Endothelial cell of umbilical vein (primary cell): ENCODE results near the gene RASA1.

Experiments used
- EZH2 ChIP-seq: IDR thresholded peaks from 2 replicates; pipeline ENCODE4 v1.6.1; 2012; ENCODE audit warnings: borderline replicate concordance, low read depth, mild to moderate bottlenecking, moderate library complexity, low read length, inconsistent platforms; ENCODE audit not compliant: severe bottlenecking
- FOS ChIP-seq: IDR thresholded peaks from 2 replicates; pipeline ENCODE4 v1.6.1; 2011; ENCODE audit warnings: mild to moderate bottlenecking, low read length, moderate library complexity, borderline replicate concordance; ENCODE audit not compliant: insufficient read depth
- JUN ChIP-seq: IDR thresholded peaks from 2 replicates; pipeline ENCODE4 v1.6.1; 2011; ENCODE audit warnings: borderline replicate concordance, low read depth; ENCODE audit not compliant: insufficient read length, insufficient read depth
- POLR2AphosphoS5 ChIP-seq: IDR thresholded peaks from 2 replicates; pipeline ENCODE4 v1.6.1; 2012; ENCODE audit warnings: low read depth, mild to moderate bottlenecking, control low read depth, low read length, moderate library complexity; ENCODE audit not compliant: insufficient read depth
- TF ChIP-seq, protein P1 (sequence below), 2 donors: IDR thresholded peaks; 1 replicate in 1 of 2; 2 replicates in 1 of 2; pipeline ENCODE4 v1.5.1; 2011; ENCODE audit warnings: low read length in 2 of 2, mild to moderate bottlenecking in 2 of 2, moderate library complexity in 2 of 2, control low read depth in 1 of 2, inconsistent platforms in 1 of 2, low read depth in 1 of 2; ENCODE audit not compliant: insufficient read depth in 1 of 2; ENCODE audit errors: extremely low read depth in 1 of 2
- TF ChIP-seq, protein P2 (sequence below): IDR thresholded peaks from 2 replicates; pipeline ENCODE4 v1.6.1; 2011; ENCODE audit not compliant: insufficient read depth, insufficient read length

DNA sequence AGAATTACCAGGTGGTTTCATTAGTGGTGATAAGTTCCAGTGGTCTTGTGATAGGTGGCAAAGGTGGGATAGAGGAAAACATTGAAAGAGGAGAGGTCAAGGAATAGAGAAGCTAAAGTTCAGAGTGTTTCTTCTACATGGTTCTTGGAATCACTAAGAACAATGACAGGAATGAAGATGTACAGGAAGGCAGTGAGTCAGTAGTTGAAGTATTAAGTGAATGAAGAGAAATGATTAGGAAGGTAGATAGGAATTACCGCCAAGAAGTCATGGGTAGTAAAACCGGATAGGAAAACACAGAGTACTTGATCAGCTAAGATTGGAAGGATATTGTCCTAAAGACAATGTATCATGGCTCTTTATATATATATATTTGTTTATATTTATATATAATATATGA lies 37.9 kb upstream of the RASA1 start:
- TF ChIP-seq, protein P1, sequence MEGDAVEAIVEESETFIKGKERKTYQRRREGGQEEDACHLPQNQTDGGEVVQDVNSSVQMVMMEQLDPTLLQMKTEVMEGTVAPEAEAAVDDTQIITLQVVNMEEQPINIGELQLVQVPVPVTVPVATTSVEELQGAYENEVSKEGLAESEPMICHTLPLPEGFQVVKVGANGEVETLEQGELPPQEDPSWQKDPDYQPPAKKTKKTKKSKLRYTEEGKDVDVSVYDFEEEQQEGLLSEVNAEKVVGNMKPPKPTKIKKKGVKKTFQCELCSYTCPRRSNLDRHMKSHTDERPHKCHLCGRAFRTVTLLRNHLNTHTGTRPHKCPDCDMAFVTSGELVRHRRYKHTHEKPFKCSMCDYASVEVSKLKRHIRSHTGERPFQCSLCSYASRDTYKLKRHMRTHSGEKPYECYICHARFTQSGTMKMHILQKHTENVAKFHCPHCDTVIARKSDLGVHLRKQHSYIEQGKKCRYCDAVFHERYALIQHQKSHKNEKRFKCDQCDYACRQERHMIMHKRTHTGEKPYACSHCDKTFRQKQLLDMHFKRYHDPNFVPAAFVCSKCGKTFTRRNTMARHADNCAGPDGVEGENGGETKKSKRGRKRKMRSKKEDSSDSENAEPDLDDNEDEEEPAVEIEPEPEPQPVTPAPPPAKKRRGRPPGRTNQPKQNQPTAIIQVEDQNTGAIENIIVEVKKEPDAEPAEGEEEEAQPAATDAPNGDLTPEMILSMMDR (IDR thresholded peaks at IDR 0.05; ENCODE audit: extremely low read depth in 1 of 2, insufficient read depth in 1 of 2, low read depth in 1 of 2, low read length in 2 of 2): no peak
- no peak for TF ChIP-seq POLR2AphosphoS5
- peak; percentile 10 for TF ChIP-seq FOS
- no peak for TF ChIP-seq EZH2
- TF ChIP-seq JUN: no peak
- TF ChIP-seq, protein P2, sequence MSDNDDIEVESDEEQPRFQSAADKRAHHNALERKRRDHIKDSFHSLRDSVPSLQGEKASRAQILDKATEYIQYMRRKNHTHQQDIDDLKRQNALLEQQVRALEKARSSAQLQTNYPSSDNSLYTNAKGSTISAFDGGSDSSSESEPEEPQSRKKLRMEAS: no peak
